ENCODE data around the gene ADCY7. TPM values are rescaled to one million over a fixed set of nuclear protein-coding genes. Genes with fewer than 3 reads are reported as not detected.

Gene ADCY7
- total RNA-seq, 4 donors from 2014 or later, result 15.0 to 23.3 (median 16.9) TPM

DNA sequence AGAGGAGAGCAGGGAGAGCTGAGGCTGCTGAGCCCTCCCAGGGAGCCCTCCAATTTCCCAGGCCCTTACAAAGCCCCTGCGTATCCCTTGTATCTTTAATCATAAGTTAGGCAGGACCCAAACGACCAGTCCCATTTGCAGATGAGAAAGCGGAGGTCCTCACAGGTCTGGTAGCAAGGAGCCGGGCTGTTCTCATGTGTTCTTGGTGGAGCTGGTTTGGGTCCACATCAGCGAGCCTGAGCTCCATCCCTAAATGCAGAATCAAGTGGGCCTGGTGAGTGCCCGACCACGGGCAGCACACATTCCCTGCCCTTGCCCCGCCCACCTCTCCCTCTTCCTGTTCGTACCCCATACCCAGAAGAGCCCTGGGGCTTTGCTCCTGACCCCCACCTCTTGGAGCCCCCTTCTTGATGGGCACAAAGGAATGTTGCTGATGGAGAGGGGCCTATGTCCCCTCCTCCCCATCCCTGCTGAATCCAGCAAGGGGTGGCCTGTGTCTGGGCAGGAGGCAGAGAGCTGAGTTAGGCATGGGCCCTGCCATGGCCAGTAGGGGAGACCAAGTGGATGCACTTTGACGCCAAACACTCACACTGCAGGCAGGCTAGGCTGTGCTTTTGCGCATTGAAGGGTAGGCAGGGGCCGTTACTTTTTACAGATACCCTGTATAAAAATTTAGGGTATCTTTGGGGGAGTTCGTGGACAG lies 18.3 kb upstream of the ADCY7 start:
- no peaks in the 10 kb centered on the region for H3K27me3 ChIP-seq
- no peak overlapping the region for H3K27ac ChIP-seq
- no peaks in the 10 kb centered on the region for H3K9me3 ChIP-seq
- 96% methylated on average over 9 of the region's 13 CpGs for WGBS
- H3K36me3 ChIP-seq, result no peaks in the 10 kb centered on the region
- no peak overlapping the region for H3K4me3 ChIP-seq
- H3K4me1 ChIP-seq, result peaks cover 43% of the 10 kb centered on the region
- DNase-seq (ENCODE audit: low spot score in 2 of 2), result peak in 1 of 2 donors; percentile 46
- TF ChIP-seq POLR2A (IDR thresholded peaks at IDR 0.05) (no peak), CTCF (IDR thresholded peaks at IDR 0.05) (no peak), POLR2AphosphoS5 (IDR thresholded peaks at IDR 0.05) (no peak), EP300 (IDR thresholded peaks at IDR 0.05) (no peak)

DNA sequence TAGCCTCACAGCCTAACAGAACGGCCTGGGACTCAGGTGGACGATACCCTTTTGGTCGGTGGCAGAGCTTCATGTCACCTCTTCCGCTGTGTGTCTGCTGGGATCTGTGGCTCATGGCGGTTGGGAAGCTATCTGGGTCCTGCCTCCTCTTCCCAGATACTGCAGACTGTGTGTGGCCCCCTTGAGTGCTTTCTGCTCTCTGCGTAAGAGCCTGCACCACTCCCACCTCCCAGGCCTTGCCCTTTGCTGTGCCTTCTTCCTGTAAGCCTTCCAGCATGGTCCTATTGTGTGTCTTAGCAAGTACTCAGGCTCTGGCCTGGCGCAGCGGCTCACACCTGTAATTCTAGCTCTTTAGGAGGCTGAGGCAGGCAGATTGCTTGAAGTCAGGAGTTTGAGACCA lies 17.5 kb upstream of the ADCY7 start:
- H3K9me3 ChIP-seq, result no peaks in the 10 kb centered on the region
- peak in 1 of 2 donors; percentile 56 for DNase-seq (ENCODE audit: low spot score in 2 of 2)
- H3K4me1 ChIP-seq, result peaks cover 43% of the 10 kb centered on the region
- TF ChIP-seq CTCF (IDR thresholded peaks at IDR 0.05) (no peak), EP300 (IDR thresholded peaks at IDR 0.05) (no peak), POLR2AphosphoS5 (IDR thresholded peaks at IDR 0.05) (no peak), POLR2A (IDR thresholded peaks at IDR 0.05) (no peak)
- no peaks in the 10 kb centered on the region for H3K36me3 ChIP-seq
- WGBS, result 90% methylated on average over 8 of the region's 8 CpGs
- no peak overlapping the region for H3K27ac ChIP-seq
- H3K4me3 ChIP-seq, result no peak overlapping the region
- H3K27me3 ChIP-seq, result no peaks in the 10 kb centered on the region

DNA sequence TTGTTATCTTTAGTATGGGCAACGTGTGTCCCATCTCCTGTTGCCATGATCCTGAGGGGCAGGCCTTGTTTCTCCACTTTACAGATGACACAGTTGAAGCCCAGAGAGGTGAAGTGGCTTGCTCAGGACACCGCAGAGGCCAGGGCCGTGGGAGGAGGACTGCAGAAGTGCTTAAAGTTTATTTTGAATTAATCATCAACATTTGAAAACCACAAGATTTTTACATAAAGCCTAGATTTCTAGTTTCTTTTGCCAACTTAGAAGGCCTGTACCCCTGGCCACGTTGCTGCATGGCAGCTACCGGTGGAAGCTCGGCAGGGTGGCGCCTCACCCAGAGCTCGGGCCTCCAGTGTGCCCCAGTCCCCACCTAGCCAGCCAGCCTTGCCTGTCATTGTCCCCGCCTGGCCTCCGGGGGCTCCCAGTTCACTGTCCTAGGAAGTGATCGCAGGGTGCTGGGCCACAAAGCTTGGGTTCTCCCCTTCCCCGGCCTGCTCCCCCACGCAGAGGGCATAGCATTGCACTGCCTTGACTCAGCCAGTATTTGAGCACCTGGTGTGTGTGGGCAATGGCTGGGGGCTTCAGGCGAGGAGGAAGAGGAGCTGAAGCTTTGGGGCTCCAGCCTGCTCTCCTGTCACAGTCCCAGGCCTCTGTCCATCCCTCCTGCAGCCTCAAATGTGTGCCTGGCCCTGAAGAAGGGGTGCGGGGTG lies 14.8 kb upstream of the ADCY7 start:
- H3K4me3 ChIP-seq, result no peak overlapping the region
- H3K36me3 ChIP-seq, result no peaks in the 10 kb centered on the region
- DNase-seq (ENCODE audit: low spot score in 2 of 2), result peak in 1 of 2 donors; percentile 57
- 78% methylated on average over 10 of the region's 15 CpGs for WGBS
- TF ChIP-seq POLR2AphosphoS5 (IDR thresholded peaks at IDR 0.05) (no peak), POLR2A (IDR thresholded peaks at IDR 0.05) (no peak), CTCF (IDR thresholded peaks at IDR 0.05) (no peak), EP300 (IDR thresholded peaks at IDR 0.05) (no peak)
- peaks cover 22% of the 10 kb centered on the region for H3K4me1 ChIP-seq
- H3K9me3 ChIP-seq, result no peaks in the 10 kb centered on the region
- H3K27ac ChIP-seq, result peak overlapping the region; percentile 48
- H3K27me3 ChIP-seq, result no peaks in the 10 kb centered on the region

GRCh38 chr16:50252082-50252611 lies 14.2 kb upstream of the ADCY7 start:
- Histone ChIP-seq H3K4me1 (peaks cover 16% of the 10 kb centered on the region), H3K4me3 (no peak overlapping the region), H3K27me3 (no peaks in the 10 kb centered on the region), H3K27ac (no peak overlapping the region), H3K9me3 (no peaks in the 10 kb centered on the region), H3K36me3 (no peaks in the 10 kb centered on the region)
- no peak for TF ChIP-seq POLR2AphosphoS5 (IDR thresholded peaks at IDR 0.05)
- no peak for TF ChIP-seq CTCF (IDR thresholded peaks at IDR 0.05)
- no peak for TF ChIP-seq POLR2A (IDR thresholded peaks at IDR 0.05)
- TF ChIP-seq EP300 (IDR thresholded peaks at IDR 0.05), result no peak
- WGBS, result 68% methylated on average over 9 of the region's 9 CpGs
- peak in 1 of 2 donors; percentile 40 for DNase-seq (ENCODE audit: low spot score in 2 of 2)

- H3K4me1 ChIP-seq, result peaks cover 15% of the 10 kb centered on the region
- no peaks in the 10 kb centered on the region for H3K36me3 ChIP-seq
- TF ChIP-seq POLR2AphosphoS5 (IDR thresholded peaks at IDR 0.05), result no peak
- no peak for TF ChIP-seq POLR2A (IDR thresholded peaks at IDR 0.05)
- no peak for TF ChIP-seq CTCF (IDR thresholded peaks at IDR 0.05)
- TF ChIP-seq EP300 (IDR thresholded peaks at IDR 0.05), result no peak
- H3K27me3 ChIP-seq, result no peaks in the 10 kb centered on the region
- no peak overlapping the region for H3K27ac ChIP-seq
- WGBS, result 58% methylated on average over 12 of the region's 12 CpGs
- H3K9me3 ChIP-seq, result no peaks in the 10 kb centered on the region
- no peak overlapping the region for H3K4me3 ChIP-seq
- DNase-seq (ENCODE audit: low spot score in 2 of 2), result peak in 1 of 2 donors; percentile 76
Observed at GRCh38 chr16:50252874-50253513, 13.4 kb upstream of the ADCY7 start.
